HG02588 (cell line): Measurements from ENCODE around the gene PRKX.
"Not testable (repeated sequence)": the region's sequence is repeated elsewhere in the genome, so short reads cannot be mapped to it uniquely, and the experiment has no call there.

Source experiments
- ATAC-seq: cut with Tn5 transposase; IDR thresholded peaks from one replicate; pipeline ENCODE4 v1.9.1; 2021; ENCODE audit warnings: mild to moderate bottlenecking, moderate library complexity; ENCODE audit not compliant: unreplicated experiment

PRKX gene

GRCh38 chrX:3712051-3712869, 1.2 kb downstream of the PRKX start:
- ATAC-seq = peak; percentile 5

DNA sequence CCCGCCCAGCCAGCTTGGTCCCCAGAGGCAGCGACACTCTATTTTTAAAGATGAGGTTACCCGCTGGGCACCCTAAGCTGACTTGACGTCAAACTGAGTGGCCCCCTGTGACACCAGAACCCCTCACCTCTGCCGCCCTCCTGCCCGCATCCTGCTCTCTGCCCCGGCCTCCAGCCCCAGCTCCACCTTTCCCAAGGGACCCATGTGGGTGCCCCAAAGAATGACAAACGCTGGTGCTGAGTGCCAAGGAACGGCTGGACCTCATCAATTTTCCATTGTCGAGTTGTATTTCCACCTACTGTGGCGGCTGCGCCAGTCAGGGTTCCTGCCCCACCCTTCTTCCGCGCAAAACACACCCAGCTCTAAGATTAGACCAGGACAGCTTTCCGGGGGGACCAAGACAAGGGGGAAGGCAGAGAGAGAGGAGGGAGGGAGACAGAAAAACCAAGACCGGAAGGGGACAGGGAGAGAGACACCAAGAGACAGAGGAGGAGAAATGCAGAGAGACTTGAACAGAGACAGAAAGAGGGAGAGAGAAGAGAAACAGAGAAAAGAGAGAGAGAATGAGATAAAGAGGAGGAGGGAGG, 2.0 kb downstream of the PRKX start:
- ATAC-seq = peak; percentile 22

DNA sequence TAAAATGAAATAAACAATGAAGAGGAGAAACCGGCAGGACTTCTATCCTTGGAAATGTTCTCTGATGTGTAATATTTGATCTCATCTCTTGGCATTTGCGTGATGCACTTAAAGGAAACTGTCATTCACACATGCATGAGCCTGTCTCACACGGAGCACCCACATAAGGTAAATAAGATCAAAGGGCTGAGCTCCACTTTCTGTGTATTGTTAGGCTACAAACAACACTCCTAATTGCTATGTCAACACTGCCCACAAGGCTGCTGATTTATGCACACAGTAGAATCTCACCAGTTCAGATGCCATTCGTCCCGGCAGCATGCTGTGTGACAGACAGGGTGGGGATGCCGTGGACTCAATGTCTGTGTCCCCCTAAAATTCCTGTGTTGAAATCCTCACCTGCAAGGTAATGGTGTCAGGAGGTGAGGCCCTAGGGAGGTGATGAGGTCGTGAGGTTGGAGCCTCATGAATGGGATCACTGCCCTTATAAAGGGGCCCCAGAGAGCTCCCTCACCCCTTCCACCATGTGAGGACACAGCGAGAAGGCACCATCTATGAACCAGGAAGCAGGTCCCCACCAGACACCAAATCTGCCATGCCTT, 5.7 kb downstream of the PRKX start:
- ATAC-seq = not testable (repeated sequence)

DNA sequence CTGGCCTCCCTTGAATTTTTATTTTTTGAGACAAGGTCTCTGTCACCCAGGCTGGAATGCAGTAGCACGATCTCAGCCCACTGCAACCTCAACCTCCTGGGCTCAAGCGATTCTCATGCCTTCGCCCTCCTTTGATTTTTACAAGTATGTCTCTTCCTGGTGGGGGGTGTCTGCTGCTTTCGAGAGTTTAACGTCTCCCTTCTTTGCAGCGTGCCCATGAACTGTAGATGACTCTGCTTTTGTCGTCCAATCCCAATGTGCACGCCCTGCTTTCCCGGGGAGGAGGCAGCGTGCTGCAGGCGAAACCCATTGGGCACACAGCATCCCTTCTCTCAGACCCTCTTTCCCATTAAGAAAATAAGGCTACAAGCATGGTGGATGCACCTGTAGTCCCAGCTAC, 7.0 kb downstream of the PRKX start:
- ATAC-seq = no peak

DNA sequence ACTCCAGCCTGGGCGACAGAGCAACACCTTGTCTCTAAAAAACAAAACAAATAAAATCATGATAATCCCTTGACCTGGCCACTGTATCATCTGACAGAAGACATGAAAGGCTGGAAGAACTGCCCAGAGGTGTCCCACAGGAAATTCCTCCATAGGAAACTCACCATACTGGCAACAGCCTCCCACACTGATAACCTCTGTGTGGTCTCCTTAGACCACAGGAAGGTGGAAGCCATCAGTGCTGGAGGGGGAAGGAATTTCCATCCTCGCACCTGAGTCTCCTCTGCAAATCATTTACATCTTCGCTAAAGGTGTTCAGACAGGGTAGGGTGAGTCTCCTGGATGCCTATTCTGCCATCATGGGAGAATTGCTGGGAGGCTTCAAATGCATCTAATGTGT, 10.2 kb downstream of the PRKX start:
- ATAC-seq = not testable (repeated sequence)

- not testable (repeated sequence) for ATAC-seq
Measured at GRCh38 chrX:3702095-3702494, 11.4 kb downstream of the PRKX start.

DNA sequence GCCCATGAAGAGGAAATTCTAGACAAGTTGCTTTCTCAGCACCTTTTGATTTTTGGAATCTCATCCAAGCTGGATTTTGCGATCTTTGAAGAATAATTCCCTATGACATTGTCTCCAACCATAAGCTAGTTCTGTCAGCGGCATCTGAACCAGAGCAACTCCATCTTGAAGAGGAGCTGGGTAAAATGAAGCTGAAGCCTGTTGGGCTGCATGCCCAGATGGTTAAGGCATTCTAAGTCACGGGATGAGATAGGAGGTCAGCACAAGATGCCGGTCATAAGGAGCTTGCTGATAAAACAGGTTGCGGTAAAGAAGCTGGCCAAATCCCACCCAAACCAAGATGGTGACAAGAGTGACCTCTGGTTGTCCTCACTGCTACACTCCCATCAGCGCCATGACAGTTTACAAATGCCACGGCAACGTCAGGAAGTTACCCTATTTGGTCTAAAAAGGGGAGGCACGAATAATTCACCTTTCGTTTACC, 12.0 kb downstream of the PRKX start:
- not testable (repeated sequence) for ATAC-seq

DNA sequence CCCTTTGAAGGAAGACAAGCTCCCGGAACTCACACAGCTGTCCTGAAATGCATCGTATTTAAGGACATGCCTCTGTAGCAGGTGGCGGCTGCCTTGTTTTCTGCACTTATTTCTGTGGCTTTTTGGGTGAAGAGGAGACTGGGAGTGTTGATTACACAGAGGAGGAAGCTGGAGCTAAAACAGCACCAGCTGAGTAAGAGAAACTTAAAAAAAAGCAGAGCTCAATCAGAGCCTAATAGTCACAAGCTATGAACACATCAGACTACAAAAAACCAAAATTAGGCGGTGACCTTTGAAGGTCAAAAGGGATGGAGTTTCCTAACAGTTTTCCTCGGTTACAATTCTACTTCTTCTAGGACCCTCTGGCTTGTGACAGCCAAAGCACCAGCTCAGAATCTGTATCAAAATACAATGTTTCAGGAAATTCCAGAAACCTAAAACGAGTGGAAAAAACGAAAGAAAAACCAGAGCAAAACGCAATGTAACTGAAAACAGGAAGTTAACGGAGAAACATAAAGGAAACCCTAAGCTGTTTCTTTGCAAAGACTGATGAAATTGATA, 13.5 kb downstream of the PRKX start:
- peak; percentile 57 for ATAC-seq

DNA sequence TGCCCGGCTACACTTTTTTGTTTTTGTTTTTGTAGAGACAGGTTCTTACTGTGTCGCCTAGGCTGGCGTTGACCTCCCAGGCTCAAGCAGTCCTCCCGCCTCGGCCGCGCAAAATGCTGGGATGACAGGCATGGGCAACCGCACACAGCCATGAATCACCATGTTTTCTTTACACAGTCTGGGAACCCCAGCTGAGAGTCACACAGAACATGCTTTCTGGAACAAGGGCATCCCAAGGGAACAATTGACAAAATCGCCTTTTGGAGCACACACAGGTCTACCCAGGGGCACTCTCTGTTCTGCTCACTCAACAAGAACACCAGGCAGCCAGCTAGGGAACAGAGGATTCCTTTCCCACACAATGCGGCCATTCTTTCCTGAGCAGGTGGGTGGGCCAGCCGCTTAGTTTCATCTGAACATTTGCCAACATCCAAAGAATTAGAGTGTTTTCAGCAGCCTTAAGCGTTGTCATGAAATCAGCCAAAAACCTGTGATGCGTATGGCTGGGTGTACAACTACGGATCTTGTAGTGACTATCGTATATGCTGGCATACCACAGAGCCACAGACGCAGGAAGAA, 15.7 kb downstream of the PRKX start:
- ATAC-seq = no peak

GRCh38 chrX:3697220-3697684, 16.2 kb downstream of the PRKX start:
- ATAC-seq = no peak

DNA sequence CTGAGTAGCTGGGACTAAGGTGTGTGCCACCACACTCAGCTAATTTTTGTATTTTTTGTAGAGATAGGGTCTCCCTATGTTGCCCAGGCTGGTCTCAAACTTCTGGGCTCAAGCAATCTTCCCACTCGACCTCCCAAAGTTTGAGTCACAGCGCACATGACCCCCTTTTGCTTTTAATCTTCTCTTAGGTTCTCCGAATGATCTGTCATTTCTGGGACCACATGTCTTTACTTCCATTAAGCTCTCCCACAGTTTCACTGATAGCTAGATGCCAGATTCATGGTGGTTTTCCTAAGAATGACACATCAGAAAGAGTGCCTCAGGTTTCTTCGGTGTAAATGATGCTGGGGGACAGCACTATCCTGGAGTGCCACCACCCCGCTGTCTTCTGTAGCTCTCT, 17.9 kb downstream of the PRKX start:
- ATAC-seq = no peak

- ATAC-seq = no peak
Measured at GRCh38 chrX:3690140-3690539, 23.3 kb downstream of the PRKX start.

DNA sequence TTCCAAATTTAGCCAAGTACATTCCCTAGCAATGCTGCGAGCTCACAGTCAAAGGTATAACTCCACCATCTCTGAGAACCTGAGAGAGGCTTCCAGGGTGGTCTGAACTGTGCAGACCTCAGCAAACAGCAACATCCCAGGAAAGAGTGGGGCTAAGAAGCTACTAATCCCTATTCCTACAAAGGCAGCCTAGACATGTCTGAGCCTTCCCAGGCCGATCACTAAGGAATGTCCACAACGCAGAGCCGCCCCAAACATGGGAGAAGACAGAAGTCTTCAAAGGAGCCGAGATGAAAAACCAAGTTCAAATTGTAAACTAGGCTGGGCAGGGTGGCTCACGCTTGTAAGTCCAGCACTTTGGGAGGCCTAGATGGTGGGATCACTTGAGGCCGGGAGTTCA, 30.2 kb downstream of the PRKX start:
- not testable (repeated sequence) for ATAC-seq

DNA sequence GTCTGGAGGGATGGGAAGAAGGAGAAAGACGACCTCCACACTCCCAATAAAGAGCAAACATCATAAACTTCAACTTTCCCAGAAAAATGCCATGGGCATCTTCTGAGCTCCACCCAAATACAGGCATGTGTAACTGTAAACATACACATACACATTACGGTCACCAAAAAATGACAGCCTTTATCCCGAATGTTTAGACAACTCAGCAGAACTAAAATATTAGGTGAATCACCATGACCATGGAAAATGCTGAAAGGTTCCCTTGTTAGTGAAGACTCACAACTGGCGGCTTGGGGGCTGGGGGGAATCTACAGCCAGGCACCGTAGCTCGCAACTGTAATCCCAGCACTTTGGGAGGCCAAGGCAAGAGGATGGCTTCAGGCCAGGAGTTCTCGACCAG, 33.0 kb downstream of the PRKX start:
- ATAC-seq = no peak

DNA sequence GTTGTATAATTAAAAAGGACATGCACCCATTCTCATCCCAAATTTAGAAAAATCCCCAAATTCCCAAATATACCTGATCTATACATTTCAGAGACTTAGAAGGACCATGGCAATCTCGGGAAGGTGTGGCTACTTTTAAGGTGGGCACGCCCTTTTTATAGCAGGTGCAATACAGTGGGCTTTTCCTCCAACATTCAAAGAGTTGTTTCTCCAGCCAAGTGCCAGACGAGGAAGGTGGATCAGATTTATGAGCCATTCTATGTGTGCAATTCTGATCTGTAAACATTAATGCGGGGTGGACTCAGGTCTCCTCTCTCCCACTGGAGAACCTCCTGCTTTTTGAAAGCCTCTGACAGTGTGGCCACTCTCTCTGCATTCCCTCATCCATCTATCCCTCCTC, 33.8 kb downstream of the PRKX start:
- ATAC-seq = no peak

- no peak for ATAC-seq
Measured at GRCh38 chrX:3678328-3678727, 35.1 kb downstream of the PRKX start.

- ATAC-seq = no peak
Measured at GRCh38 chrX:3674881-3675280, 38.6 kb downstream of the PRKX start.

DNA sequence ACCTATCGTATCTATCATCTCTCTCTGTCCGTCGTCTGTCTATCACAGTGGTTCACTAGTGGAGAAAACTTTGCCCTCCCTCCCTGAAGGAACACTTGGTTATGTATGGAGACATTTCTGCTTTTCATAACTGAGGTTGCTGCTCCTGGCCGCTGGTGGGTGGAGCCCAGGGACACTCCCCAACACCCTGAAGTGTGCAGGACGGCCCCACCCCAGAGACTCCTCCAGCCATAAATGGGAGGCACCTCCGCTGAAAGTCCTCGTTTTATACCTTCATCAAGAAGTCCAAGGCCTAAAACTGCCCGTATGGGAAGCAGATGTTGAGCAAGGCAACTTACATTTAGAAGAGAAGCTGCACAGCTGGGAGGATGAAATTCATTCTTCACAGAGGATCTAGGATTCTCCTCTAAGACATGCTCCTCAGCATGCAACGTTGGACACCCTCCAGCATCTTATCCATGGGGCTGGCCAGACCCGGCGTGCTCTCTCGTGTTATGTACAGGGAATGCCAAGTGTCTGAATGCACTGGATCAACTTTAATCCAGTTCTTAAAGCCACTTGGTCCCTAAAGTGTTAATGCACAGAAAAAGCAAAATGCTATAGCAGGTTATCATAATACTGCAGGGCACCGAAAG, 43.5 kb downstream of the PRKX start:
- ATAC-seq = no peak

GRCh38 chrX:3666975-3667374, 46.5 kb downstream of the PRKX start:
- ATAC-seq = no peak

DNA sequence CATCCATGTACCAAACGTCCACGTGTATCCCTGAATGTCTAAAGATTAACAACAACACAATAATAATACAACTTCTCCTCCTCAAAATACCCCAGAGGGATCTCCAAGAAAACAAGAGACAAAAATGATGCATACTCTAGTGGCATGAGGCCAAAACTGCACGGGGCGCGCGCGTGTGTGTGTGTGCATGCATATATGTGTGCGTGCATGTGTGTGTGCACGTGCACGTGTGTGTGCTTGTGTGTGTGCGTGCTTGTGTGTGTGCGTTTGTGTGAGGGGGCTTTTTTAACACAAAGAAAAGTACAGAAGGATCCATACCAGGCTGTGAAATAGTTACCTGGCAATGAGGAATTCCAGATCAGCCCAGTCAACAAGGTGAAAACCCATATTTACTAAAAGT, 48.5 kb downstream of the PRKX start:
- no peak for ATAC-seq
